HepG2 (cell line): ENCODE data around the gene CLCA1. TPM values are rescaled to one million over a fixed set of nuclear protein-coding genes. Genes with fewer than 3 reads are reported as not detected.

Source experiments
- ATAC-seq: fragments of 200-7000 bp; cut with Tn5 transposase; 3 replicates; pipeline ENCODE4 v1.9.1; 2020; ENCODE audit warnings: mild to moderate bottlenecking, moderate library complexity
- BruUV-seq: library from RNA; stranded (reverse); fragments of 400-500 nt; replicated peaks from 2 replicates; lab custom pipeline; 2021; lab: Mats Ljungman, UMichigan
- CTCF ChIA-PET: fragments of 300-600 bp; formaldehyde crosslinking; extraction: SDS; loops from one replicate; lab custom pipeline; 2021; ENCODE audit warnings: low total read pairs, inconsistent platforms, low intra/inter-chr PET ratio; lab: Yijun Ruan, JAX
- POLR2A ChIA-PET: fragments of 350-600 bp; sonication (Branson Sonifier 250); formaldehyde crosslinking; loops from one replicate; lab custom pipeline; 2020; ENCODE audit warnings: antibody characterized with exemption, inconsistent platforms; lab: Yijun Ruan, JAX
- DNase-seq: peaks from one replicate; pipeline ENCODE4 v3.0.0-alpha.2; 2015; ENCODE audit warnings: low spot score
- FAIRE-seq: peaks from 3 replicates; lab custom pipeline; 2011; peaks lifted over from hg19 to GRCh38; lab: Jason Lieb, UNC
- H2AFZ ChIP-seq: one replicate; pipeline ENCODE4 v1.6.1; 2011; ENCODE audit warnings: low read length, inconsistent platforms
- H3K27ac ChIP-seq: fragments of 300-600 bp; 3 replicates; pipeline ENCODE4 v1.8.0; 2011; ENCODE audit warnings: mixed run types, mild to moderate bottlenecking, mixed read lengths, low read length, inconsistent platforms; ENCODE audit not compliant: insufficient read depth; ENCODE audit errors: extremely low read length
- H3K27me3 ChIP-seq, 2 experiments: fragments of 200-600 bp in 1 of 2; 2 replicates in 1 of 2; 3 replicates in 1 of 2; pipeline versions ENCODE4 v1.6.0 to v1.8.0; 2011; ENCODE audit warnings: low read length in 2 of 2, mild to moderate bottlenecking in 2 of 2, moderate library complexity in 2 of 2, inconsistent platforms in 1 of 2; ENCODE audit not compliant: insufficient read depth in 2 of 2, control insufficient read depth in 1 of 2
- H3K36me3 ChIP-seq, 2 experiments: fragments of 200-600 bp in 1 of 2; replicated peaks in 1 of 2; 2 replicates in 1 of 2; 3 replicates in 1 of 2; pipeline versions ENCODE4 v1.5.1 to v1.8.0; 2011; ENCODE audit warnings: low read length in 2 of 2, inconsistent platforms in 1 of 2; ENCODE audit not compliant: insufficient read depth in 2 of 2, control insufficient read depth in 1 of 2
- H3K4me1 ChIP-seq: 2 replicates; pipeline ENCODE4 v1.5.1; 2012; ENCODE audit warnings: low read length, inconsistent platforms; ENCODE audit not compliant: insufficient read depth
- H3K4me2 ChIP-seq: 2 replicates; pipeline ENCODE4 v1.6.0; 2011; ENCODE audit warnings: low read depth, low read length, inconsistent platforms
- H3K4me3 ChIP-seq, 3 experiments: fragments of 200-600 bp in 1 of 3; sonication (generic), shearing (Covaris generic) in 1 of 3; replicated peaks in 1 of 3; 2 replicates each; pipeline ENCODE4 v1.5.1; 2011 to 2016; ENCODE audit warnings: low read length in 3 of 3, inconsistent platforms in 2 of 3, low read depth in 2 of 3, mild to moderate bottlenecking in 2 of 3, control low read depth in 1 of 3, mixed read lengths in 1 of 3; ENCODE audit not compliant: insufficient read depth in 1 of 3
- H3K79me2 ChIP-seq: one replicate; pipeline ENCODE4 v1.6.1; 2011; ENCODE audit warnings: low read length, inconsistent platforms; ENCODE audit not compliant: insufficient read depth
- H3K9ac ChIP-seq: 2 replicates; pipeline ENCODE4 v1.6.0; 2011; ENCODE audit warnings: mild to moderate bottlenecking, low read depth, low read length, inconsistent platforms; ENCODE audit not compliant: insufficient read depth
- H3K9me3 ChIP-seq: 2 replicates; pipeline ENCODE4 v1.5.1; 2012; ENCODE audit warnings: mild to moderate bottlenecking, low read length
- H4K20me1 ChIP-seq: 2 replicates; pipeline ENCODE4 v1.6.0; 2011; ENCODE audit warnings: inconsistent platforms, mild to moderate bottlenecking, low read length, moderate library complexity; ENCODE audit not compliant: insufficient read depth
- GATAD2A ChIP-seq: IDR thresholded peaks from 2 replicates; pipeline ENCODE4 v1.6.1; 2016
- RFX1 ChIP-seq: fragments of 450-650 bp; IDR thresholded peaks from 2 replicates; pipeline ENCODE4 v1.6.1; 2017
- SP1 ChIP-seq, 2 experiments: fragments of 450-650 bp in 1 of 2; sonication (generic) in 1 of 2; formaldehyde crosslinking in 1 of 2; IDR thresholded peaks; 2 replicates each; pipeline versions ENCODE4 v1.4.0 to v1.6.1; 2016 to 2020; ENCODE audit warnings: missing genetic modification reagents in 1 of 2
- XBP1 ChIP-seq: sonication (generic); formaldehyde crosslinking; IDR thresholded peaks from 2 replicates; pipeline ENCODE4 v1.5.0; 2020; ENCODE audit warnings: missing genetic modification reagents
- ZFP37 ChIP-seq: sonication (generic); formaldehyde crosslinking; IDR thresholded peaks from 2 replicates; pipeline ENCODE4 v1.4.0; 2020; ENCODE audit warnings: missing genetic modification reagents, borderline replicate concordance
- ZMYM2 ChIP-seq: sonication (generic); formaldehyde crosslinking; IDR thresholded peaks from 2 replicates; pipeline ENCODE4 v1.8.0; 2022; ENCODE audit warnings: mild to moderate bottlenecking, missing genetic modification reagents
- ZNF598 ChIP-seq: sonication (generic); formaldehyde crosslinking; IDR thresholded peaks from 2 replicates; pipeline ENCODE4 v1.5.1; 2020; ENCODE audit warnings: mild to moderate bottlenecking, missing genetic modification reagents, borderline replicate concordance
- ZNF674 ChIP-seq: sonication (generic); formaldehyde crosslinking; IDR thresholded peaks from 2 replicates; pipeline ENCODE4 v1.5.0; 2020; ENCODE audit warnings: low read depth, mild to moderate bottlenecking, missing genetic modification reagents
- WGBS: methylation state at CpG from one replicate; pipeline ENCODE4 v1.1.6; 2017; ENCODE audit warnings: low lambda C conversion rate; 5-methylcytosine and 5-hydroxymethylcytosine counted together
- in situ Hi-C: cut with HindIII; loops from 2 replicates; pipeline ENCODE4 v1.10.0; 2017; ENCODE audit warnings: low pct_unique_long_range_greater_than_20kb; ENCODE audit not compliant: extremely low pct_ligation_motif_present
- intact Hi-C: fragments of 100-400 bp; cut with micrococcal nuclease; formaldehyde crosslinking; loops from one replicate; pipeline ENCODE4 v1.10.0; 2022; ENCODE audit not compliant: unreplicated experiment
- polyA plus RNA-seq, 8 experiments: library from polyadenylated mRNA; depleted of rRNA in 3 of 8; stranded (reverse) in 7 of 8; unstranded in 1 of 8; fragments of >200 nt; fragmentation: Illumina TruSeq in 4 of 8; extraction: Trizol in 4 of 8; gene quantifications; 2 replicates each; pipeline versions ENCODE4 v1.2.1 to v1.2.3, GENCODE V29; 2011 to 2016; ENCODE audit warnings: low read depth in 4 of 8, missing spikeins in 1 of 8, mixed read lengths in 1 of 8; ENCODE audit not compliant: insufficient read depth in 1 of 8
- total RNA-seq, 5 experiments: library from RNA; depleted of rRNA; stranded (reverse); fragments of >200 nt; fragmentation: Illumina TruSeq; extraction: Trizol; gene quantifications; 2 replicates each; pipeline ENCODE4 v1.2.3, GENCODE V29; 2016; ENCODE audit warnings: low read depth in 1 of 5
- TF ChIP-seq, protein P1 (sequence below): sonication (generic); formaldehyde crosslinking; IDR thresholded peaks from 2 replicates; pipeline ENCODE4 v1.5.1; 2020; ENCODE audit warnings: missing genetic modification reagents, mild to moderate bottlenecking, borderline replicate concordance
- TF ChIP-seq, protein P2 (sequence below): sonication (generic); formaldehyde crosslinking; IDR thresholded peaks from 2 replicates; pipeline ENCODE4 v1.8.1; 2023; ENCODE audit warnings: missing genetic modification reagents, inconsistent platforms, borderline replicate concordance

The CLCA1 gene
- total and polyA plus RNA-seq, 2 of the 13 experiments (the other 11 are each of a cell fraction or from before 2014, with no cell fraction given): not detected

DNA sequence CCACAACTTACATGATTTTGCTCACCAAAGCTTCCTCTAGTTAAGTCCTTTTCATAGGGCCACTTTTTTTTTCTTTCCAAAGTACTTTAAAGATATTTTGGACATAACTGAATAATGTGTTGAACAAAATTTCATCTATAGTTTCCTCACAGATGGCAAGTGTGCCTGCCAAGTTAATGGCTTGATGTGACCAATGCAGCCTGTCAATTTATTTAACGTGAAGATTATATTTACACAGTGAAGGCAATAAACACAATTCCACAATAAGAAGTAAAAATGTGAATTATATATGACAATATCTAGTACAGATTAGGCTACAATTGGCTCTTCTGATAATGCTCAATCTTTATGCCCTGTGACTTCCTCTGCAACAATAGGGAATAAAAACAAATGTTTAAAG lies 26.7 kb upstream of the CLCA1 start:
- no peaks in the 10 kb centered on the region for H4K20me1 ChIP-seq
- no peaks in the 10 kb centered on the region for H3K9me3 ChIP-seq
- in situ Hi-C loops: no loop called here
- H2AFZ ChIP-seq: no peak overlapping the region
- no peak overlapping the region for H3K4me3 ChIP-seq
- intact Hi-C loops: no loop called here
- no peaks in the 10 kb centered on the region for H3K27me3 ChIP-seq
- no peak for FAIRE-seq
- H3K4me1 ChIP-seq: no peaks in the 10 kb centered on the region
- no TSS peak for BruUV-seq
- H3K79me2 ChIP-seq: no peaks in the 10 kb centered on the region
- TF ChIP-seq ZNF674 (CRISPR knock-in tag): no peak
- no peak for TF ChIP-seq ZNF598
- TF ChIP-seq ZFP37 (CRISPR knock-in tag): no peak
- no peak for TF ChIP-seq ZMYM2 (CRISPR knock-in tag)
- no peak for TF ChIP-seq XBP1
- TF ChIP-seq, protein P1, sequence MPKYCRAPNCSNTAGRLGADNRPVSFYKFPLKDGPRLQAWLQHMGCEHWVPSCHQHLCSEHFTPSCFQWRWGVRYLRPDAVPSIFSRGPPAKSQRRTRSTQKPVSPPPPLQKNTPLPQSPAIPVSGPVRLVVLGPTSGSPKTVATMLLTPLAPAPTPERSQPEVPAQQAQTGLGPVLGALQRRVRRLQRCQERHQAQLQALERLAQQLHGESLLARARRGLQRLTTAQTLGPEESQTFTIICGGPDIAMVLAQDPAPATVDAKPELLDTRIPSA (CRISPR knock-in tag): no peak
- TF ChIP-seq RFX1: no peak
- TF ChIP-seq GATAD2A (CRISPR knock-in tag): no peak
- no peak for TF ChIP-seq SP1 (IDR thresholded peaks at IDR 0.05)
- no peak for TF ChIP-seq SP1 (CRISPR knock-in tag; IDR thresholded peaks at IDR 0.05)
- TF ChIP-seq, protein P2, sequence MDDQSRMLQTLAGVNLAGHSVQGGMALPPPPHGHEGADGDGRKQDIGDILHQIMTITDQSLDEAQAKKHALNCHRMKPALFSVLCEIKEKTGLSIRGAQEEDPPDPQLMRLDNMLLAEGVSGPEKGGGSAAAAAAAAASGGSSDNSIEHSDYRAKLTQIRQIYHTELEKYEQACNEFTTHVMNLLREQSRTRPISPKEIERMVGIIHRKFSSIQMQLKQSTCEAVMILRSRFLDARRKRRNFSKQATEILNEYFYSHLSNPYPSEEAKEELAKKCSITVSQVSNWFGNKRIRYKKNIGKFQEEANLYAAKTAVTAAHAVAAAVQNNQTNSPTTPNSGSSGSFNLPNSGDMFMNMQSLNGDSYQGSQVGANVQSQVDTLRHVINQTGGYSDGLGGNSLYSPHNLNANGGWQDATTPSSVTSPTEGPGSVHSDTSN (CRISPR knock-in tag): no peak
- TF ChIP-seq, all 625 proteins: peak for 0
- Histone ChIP-seq H3K27ac (no peak overlapping the region), H3K4me2 (no peak overlapping the region), H3K36me3 (no peaks in the 10 kb centered on the region), H3K9ac (no peak overlapping the region)
- ATAC-seq (no peak), DNase-seq (no peak)
- CTCF ChIA-PET: no interaction called here
- WGBS: 0% methylated on average over 1 of the region's 1 CpG
- POLR2A ChIA-PET: no interaction called here
